PC-9 (cell line): ENCODE data around the gene RAD1.

Source experiments
- EZH2 ChIP-seq: fragments of 200-600 bp; sonication (generic); IDR thresholded peaks from 2 replicates; pipeline ENCODE4 v1.8.0; 2017; ENCODE audit warnings: antibody characterized with exemption, low read depth
- TF ChIP-seq, protein P1 (sequence below): fragments of 200-600 bp; sonication (generic); conservative IDR thresholded peaks from 2 replicates; pipeline ENCODE4 v1.6.1; 2017; ENCODE audit warnings: mixed run types, antibody characterized with exemption, mild to moderate bottlenecking, moderate library complexity

DNA sequence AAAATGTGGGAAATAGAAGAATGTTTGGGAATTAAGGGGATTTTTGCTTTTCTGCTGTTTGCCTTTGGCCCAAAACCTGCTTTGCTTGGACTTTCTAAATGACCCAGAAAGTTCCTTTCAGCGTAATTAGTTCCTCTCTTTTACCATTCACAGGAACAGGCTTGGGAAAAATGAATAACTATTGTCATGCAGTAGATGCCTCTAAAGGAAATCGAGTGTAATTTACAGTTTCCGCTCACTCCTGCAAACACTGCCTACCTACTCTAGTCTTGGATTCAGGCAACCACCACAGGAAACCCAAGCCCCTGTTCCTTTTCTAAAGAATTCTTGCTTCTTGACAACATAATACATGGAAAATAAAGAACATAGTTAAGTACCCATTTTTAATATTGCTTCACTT lies 51.4 kb downstream of the RAD1 start:
- TF ChIP-seq, protein P1, sequence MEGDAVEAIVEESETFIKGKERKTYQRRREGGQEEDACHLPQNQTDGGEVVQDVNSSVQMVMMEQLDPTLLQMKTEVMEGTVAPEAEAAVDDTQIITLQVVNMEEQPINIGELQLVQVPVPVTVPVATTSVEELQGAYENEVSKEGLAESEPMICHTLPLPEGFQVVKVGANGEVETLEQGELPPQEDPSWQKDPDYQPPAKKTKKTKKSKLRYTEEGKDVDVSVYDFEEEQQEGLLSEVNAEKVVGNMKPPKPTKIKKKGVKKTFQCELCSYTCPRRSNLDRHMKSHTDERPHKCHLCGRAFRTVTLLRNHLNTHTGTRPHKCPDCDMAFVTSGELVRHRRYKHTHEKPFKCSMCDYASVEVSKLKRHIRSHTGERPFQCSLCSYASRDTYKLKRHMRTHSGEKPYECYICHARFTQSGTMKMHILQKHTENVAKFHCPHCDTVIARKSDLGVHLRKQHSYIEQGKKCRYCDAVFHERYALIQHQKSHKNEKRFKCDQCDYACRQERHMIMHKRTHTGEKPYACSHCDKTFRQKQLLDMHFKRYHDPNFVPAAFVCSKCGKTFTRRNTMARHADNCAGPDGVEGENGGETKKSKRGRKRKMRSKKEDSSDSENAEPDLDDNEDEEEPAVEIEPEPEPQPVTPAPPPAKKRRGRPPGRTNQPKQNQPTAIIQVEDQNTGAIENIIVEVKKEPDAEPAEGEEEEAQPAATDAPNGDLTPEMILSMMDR, result no peak
- no peak for TF ChIP-seq EZH2
